GM21619 (cell line): ENCODE measurements around the gene UPF2.
"Not testable (repeated sequence)": the region's sequence is repeated elsewhere in the genome, so short reads cannot be mapped to it uniquely, and the experiment has no call there.

Experiments used
- ATAC-seq: cut with Tn5 transposase; IDR thresholded peaks from one replicate; pipeline ENCODE4 v1.9.1; 2021; ENCODE audit not compliant: unreplicated experiment

The UPF2 gene

GRCh38 chr10:12045596-12045995 is 3.0 kb upstream of the UPF2 start:
- ATAC-seq: no peak

- ATAC-seq: peak; percentile 3
These were observed 206 bp downstream of the UPF2 start for GRCh38 chr10:12042409-12042796.

GRCh38 chr10:12041766-12042408 is 722 bp downstream of the UPF2 start:
- no peak for ATAC-seq

GRCh38 chr10:12036073-12036655 is 6.4 kb downstream of the UPF2 start:
- no peak for ATAC-seq

- no peak for ATAC-seq
These were observed 11.2 kb downstream of the UPF2 start for GRCh38 chr10:12031404-12031803.

- ATAC-seq: peak; percentile 96
These were observed 15.1 kb downstream of the UPF2 start for GRCh38 chr10:12027539-12027938.

- no peak for ATAC-seq
These were observed 17.0 kb downstream of the UPF2 start for GRCh38 chr10:12025591-12025990.

- ATAC-seq: no peak
These were observed 19.9 kb downstream of the UPF2 start for GRCh38 chr10:12022580-12023257.

GRCh38 chr10:12020574-12020973 is 22.0 kb downstream of the UPF2 start:
- ATAC-seq: no peak

GRCh38 chr10:12019283-12019971 is 23.2 kb downstream of the UPF2 start:
- ATAC-seq: no peak

GRCh38 chr10:12018438-12019282 is 23.9 kb downstream of the UPF2 start:
- ATAC-seq: no peak

- no peak for ATAC-seq
These were observed 28.7 kb downstream of the UPF2 start for GRCh38 chr10:12013926-12014325.

- not testable (repeated sequence) for ATAC-seq
These were observed 29.2 kb downstream of the UPF2 start for GRCh38 chr10:12013391-12013790.

- no peak for ATAC-seq
These were observed 32.3 kb downstream of the UPF2 start for GRCh38 chr10:12010353-12010752.

- not testable (repeated sequence) for ATAC-seq
These were observed 33.8 kb downstream of the UPF2 start for GRCh38 chr10:12008842-12009241.

GRCh38 chr10:12006671-12007070 is 35.9 kb downstream of the UPF2 start:
- no peak for ATAC-seq

- no peak for ATAC-seq
These were observed 48.7 kb downstream of the UPF2 start for GRCh38 chr10:11993834-11994468.

GRCh38 chr10:11988924-11989323 is 53.7 kb downstream of the UPF2 start:
- ATAC-seq: no peak

GRCh38 chr10:11986593-11987216 is 55.9 kb downstream of the UPF2 start:
- ATAC-seq: no peak

GRCh38 chr10:11982253-11982652 is 60.4 kb downstream of the UPF2 start:
- no peak for ATAC-seq
